ENCODE data around the gene MRPS27.

MRPS27 gene

DNA sequence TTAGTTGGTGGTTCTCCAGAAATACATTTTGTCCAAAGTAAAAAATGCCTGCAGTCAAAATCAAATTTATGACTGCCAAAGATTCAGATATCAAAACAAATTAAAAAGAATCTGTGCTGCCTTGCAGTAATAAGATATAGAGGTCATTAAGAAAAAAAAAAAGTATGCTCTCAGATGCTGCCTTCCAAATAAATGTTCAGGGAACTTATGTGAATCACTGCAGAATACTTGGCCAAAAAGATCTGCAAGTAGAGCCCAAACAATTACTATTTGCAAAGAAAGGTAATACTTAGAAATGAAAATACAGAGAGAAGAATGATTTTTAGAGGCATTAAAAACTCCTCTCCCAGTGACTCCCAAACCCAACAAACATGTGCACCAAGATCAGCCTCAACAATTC lies 52.4 kb downstream of the MRPS27 start:
- TF ChIP-seq POLR2A (IDR thresholded peaks at IDR 0.05; ENCODE audit: extremely low read depth, insufficient read length) (no peak), MYC (IDR thresholded peaks at IDR 0.05; ENCODE audit: low read depth, low read length) (no peak)
- TF ChIP-seq, protein P1, sequence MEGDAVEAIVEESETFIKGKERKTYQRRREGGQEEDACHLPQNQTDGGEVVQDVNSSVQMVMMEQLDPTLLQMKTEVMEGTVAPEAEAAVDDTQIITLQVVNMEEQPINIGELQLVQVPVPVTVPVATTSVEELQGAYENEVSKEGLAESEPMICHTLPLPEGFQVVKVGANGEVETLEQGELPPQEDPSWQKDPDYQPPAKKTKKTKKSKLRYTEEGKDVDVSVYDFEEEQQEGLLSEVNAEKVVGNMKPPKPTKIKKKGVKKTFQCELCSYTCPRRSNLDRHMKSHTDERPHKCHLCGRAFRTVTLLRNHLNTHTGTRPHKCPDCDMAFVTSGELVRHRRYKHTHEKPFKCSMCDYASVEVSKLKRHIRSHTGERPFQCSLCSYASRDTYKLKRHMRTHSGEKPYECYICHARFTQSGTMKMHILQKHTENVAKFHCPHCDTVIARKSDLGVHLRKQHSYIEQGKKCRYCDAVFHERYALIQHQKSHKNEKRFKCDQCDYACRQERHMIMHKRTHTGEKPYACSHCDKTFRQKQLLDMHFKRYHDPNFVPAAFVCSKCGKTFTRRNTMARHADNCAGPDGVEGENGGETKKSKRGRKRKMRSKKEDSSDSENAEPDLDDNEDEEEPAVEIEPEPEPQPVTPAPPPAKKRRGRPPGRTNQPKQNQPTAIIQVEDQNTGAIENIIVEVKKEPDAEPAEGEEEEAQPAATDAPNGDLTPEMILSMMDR (IDR thresholded peaks at IDR 0.05; ENCODE audit: low read depth, low read length) = no peak
- DNase-seq (ENCODE audit: low read depth) = no peak
- no peak overlapping the region for H3K4me3 ChIP-seq (ENCODE audit: low read depth, low read length)

DNA sequence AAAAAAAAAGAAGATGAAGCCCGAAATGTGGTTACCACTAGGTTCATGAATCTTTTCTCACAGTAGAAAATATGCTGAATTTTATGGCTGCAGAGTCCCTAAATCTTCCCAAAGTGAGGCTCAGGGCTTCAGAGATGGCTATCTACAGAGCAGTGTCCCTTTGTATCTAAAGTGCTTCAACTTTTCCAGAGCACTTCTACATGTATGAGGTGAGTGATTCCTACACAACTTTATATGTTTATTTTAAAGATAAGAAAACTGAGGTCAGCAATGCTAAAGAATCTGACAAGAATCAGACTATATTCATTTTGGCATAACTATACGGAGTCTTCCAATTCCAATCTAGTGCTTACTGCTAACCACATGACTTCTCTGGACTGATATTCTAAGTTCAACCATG lies 53.2 kb downstream of the MRPS27 start:
- H3K4me3 ChIP-seq (ENCODE audit: low read depth, low read length) = no peak overlapping the region
- TF ChIP-seq, protein P2, sequence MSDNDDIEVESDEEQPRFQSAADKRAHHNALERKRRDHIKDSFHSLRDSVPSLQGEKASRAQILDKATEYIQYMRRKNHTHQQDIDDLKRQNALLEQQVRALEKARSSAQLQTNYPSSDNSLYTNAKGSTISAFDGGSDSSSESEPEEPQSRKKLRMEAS (IDR thresholded peaks at IDR 0.05; ENCODE audit: low read depth, low read length) = no peak
- no peak for TF ChIP-seq POLR2A (IDR thresholded peaks at IDR 0.05; ENCODE audit: extremely low read depth, insufficient read length)
- TF ChIP-seq, protein P1 (IDR thresholded peaks at IDR 0.05; ENCODE audit: low read depth, low read length) = no peak
- TF ChIP-seq MYC (IDR thresholded peaks at IDR 0.05; ENCODE audit: low read depth, low read length) = no peak
- no peak for DNase-seq (ENCODE audit: low read depth)

DNA sequence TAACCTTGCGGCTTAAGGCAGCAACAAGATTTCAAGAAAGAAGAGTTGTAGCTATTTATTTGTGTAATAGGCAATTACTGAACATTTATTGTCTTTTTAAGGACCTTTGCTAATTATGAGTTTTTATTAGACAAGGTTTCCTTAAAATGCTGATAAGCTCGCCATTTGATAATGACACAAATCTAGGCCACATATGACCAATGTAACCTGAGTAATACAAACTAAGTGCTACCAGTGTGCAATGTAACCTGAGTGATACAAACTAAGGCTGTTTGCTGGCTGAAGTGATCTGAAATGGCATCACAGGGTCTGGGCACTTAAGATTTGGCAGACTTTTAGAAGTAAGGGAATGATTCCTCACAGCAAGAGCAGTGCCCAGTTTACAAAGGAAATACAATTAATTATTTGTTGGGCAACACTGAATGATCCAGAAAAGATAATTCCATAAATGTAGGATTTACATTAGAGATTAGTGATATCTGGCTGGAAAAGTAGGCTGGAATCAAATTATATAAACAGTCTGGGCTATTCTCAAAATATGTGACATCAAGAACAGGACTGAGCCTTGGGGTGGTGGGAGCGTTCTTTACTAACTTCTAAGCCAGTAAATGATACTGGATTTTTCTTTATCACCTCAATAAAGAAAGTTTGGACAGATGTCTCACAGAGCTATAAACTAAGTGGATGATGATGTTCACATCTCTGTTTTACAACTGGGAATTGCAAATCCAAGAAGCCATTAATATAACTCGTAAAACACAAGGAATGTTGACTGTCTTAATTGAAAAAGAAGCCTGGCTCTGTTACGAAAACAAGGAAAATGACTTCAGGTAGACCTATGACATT lies 54.8 kb downstream of the MRPS27 start:
- H3K4me3 ChIP-seq (ENCODE audit: low read depth, low read length) = no peak overlapping the region
- TF ChIP-seq, protein P1 (IDR thresholded peaks at IDR 0.05; ENCODE audit: low read depth, low read length) = no peak
- TF ChIP-seq, protein P2 (IDR thresholded peaks at IDR 0.05; ENCODE audit: low read depth, low read length) = no peak
- TF ChIP-seq POLR2A (IDR thresholded peaks at IDR 0.05; ENCODE audit: extremely low read depth, insufficient read length) (no peak), MYC (IDR thresholded peaks at IDR 0.05; ENCODE audit: low read depth, low read length) (no peak)
- DNase-seq (ENCODE audit: low read depth) = no peak

DNA sequence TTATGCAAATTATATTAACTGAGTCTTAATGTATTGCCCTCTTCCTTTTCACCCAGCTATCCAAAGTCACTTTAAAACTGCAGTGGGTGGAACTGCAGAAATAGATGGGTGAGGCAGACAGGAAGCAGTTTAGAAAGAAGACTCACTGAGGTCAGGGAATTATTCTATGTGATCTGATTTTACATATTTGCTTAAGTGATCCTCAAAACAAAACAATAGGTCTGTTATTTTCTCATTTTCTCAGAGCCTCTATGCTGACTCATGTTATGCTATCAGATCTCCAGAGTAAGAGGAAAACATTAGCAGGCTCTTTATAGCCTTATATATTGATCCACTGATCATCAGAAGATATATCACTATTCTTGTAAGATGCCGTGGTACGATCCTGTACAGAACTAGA lies 63.5 kb downstream of the MRPS27 start:
- no peak overlapping the region for H3K4me3 ChIP-seq (ENCODE audit: low read depth, low read length)
- no peak for TF ChIP-seq POLR2A (IDR thresholded peaks at IDR 0.05; ENCODE audit: extremely low read depth, insufficient read length)
- no peak for TF ChIP-seq MYC (IDR thresholded peaks at IDR 0.05; ENCODE audit: low read depth, low read length)
- TF ChIP-seq, protein P2 (IDR thresholded peaks at IDR 0.05; ENCODE audit: low read depth, low read length) = no peak
- TF ChIP-seq, protein P1 (IDR thresholded peaks at IDR 0.05; ENCODE audit: low read depth, low read length) = no peak
- no peak for DNase-seq (ENCODE audit: low read depth)

DNA sequence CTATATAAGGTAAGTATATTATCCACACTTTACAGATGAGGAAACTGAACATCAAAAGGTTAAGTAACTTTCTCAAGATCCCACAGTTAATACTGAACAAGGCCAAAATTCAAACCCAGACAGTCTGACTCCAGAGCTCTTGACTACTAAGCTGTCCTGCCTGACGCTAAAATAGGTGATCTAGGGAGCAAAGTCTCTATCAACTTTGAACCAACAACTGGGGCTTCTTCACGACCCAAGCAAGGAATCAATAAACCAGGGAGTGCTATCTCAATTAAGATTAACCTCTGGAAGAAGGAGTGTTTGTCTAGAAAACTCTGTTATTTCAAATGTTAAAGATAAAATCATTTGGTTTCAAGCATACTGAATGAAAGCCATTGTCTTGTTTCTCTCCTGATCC lies 64.4 kb downstream of the MRPS27 start:
- no peak for TF ChIP-seq MYC (IDR thresholded peaks at IDR 0.05; ENCODE audit: low read depth, low read length)
- TF ChIP-seq, protein P1 (IDR thresholded peaks at IDR 0.05; ENCODE audit: low read depth, low read length) = no peak
- TF ChIP-seq POLR2A (IDR thresholded peaks at IDR 0.05; ENCODE audit: extremely low read depth, insufficient read length) = no peak
- TF ChIP-seq, protein P2 (IDR thresholded peaks at IDR 0.05; ENCODE audit: low read depth, low read length) = no peak
- DNase-seq (ENCODE audit: low read depth) = no peak
- no peak overlapping the region for H3K4me3 ChIP-seq (ENCODE audit: low read depth, low read length)
